HUDEP-2 (cell line): ENCODE data around the gene TACC2.

ENCODE experiments used
- DNase-seq, 76 experiments: peaks; one replicate each; lab custom pipeline; 2025; ENCODE audit not compliant: unreplicated experiment in 76 of 76; lab: John Stamatoyannopoulos, UW

The TACC2 gene

DNA sequence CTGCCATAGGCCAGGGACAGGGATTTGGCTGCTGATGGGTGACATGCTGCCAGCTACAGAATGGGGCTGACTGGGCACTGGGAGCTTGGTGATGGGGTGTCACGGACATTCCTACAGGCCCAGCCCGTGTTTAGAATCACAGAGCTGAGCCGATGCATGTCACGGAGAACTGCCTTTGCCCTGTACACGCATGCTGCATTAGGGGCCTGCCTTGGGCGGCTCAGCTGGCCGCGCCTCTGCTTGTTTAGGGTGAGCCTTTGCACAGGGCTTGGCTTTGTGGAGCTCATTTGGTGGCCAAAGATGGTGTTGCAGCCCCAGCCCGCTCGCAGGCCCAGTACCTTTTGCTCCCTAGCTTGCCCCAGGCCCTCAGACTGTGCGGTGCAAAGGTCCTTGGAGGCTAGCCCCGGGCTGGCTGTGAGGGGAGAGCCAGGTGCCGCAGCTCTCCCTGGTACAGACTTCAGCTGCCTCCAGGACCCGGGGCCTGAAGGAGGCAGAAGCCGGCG is 173.8 kb downstream of the TACC2 start:
- DNase-seq: no peak

DNA sequence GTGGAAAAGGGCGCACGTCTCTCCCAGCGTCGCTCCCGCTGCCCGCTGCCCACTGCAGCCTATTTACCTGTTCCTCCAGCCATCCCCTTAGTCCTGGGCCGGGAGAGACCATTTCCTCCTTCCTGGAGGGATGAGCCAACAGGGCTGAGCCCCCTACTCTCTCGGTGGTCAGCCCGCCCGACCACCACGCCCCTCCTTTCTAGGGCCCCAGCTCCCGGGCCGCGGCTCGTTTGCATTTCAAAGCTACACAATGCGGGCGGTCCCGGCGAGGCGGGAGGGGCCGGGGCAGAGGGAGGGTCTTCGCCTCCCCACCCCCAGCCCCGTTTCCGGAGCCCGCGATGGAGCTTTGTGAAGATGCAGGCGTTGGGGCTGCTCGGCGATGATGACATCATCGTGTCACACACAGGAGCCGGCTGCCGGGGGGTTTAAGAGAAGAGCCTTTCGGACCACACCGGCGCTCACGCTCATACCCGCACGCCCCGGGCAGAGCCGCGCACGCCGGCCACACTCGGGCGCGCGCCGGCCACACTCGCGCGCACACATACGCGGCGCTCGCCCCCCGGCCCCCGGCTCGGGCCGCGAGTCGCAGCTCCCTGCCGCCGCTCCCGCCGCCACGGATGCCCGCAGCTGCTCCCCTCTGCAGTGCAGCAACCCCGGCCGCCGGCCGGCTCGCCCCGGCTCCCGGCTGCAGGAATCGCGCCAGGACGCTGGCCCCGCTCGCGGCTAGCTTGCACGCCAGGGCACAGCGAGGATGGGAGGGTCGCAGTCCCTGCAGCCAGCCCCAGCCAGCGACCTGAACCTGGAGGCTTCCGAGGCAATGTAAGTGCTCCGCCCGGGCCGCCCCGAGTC is 174.4 kb downstream of the TACC2 start:
- no peak for DNase-seq

DNA sequence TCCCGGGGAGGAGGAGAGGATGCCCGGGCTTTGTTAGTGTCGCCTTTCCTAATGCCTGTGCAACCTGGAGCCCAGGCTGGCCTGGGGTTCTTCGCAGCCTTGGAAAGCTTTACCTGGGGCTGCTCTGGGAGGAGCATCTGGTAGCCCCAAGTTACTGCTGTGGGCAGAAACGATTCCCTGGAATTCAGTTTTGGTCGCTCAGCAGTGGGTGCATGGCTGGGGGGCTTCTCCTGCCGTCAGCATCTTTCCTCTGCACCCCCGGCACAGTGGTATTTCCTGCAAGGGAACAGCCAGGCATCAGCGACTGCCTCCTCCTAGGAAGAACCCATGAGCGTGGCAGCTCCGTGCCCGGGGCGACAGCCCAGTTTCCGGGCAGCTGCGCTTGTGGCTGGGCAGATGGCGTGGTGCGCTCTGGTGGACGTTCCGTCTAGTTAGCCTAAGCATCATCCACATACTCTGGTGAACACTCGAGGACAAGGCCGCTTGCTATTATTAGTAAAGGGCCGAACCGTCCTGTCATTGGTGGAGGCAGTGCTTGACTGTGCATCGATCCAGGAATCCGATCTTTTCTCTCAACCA is 175.1 kb downstream of the TACC2 start:
- no peak for DNase-seq

DNA sequence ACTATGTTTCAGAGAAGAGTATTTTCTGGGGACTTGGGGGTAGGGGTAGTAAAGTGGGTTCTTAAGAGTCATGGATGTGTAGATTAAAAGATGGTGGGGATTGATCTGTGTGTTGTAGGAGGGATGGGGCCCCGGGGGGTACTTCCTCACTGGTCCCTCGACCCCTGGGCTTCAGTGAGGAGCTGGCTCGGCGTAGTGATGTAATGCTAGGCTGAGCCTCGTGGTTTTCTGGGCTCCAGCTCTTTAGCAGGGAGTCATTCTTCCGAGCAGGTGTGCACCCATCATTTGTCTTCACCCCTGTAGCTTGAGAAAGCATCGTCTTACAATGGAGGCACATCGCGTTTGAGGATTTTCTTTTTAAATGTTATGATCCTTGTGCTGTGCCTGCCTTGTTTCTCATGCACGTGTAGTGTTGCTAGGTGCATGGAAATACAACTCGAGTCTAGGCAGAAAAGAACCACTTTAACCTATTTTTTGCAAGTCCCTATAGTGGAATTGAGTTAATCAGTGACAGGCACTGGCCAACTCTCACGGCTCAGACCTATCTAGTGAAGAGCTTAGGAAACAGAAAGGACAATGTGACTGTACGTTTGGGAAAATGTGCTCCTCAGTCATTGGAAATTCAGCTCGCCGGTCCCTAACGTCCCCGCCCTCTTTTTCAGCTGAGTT is 176.0 kb downstream of the TACC2 start:
- no peak for DNase-seq

DNA sequence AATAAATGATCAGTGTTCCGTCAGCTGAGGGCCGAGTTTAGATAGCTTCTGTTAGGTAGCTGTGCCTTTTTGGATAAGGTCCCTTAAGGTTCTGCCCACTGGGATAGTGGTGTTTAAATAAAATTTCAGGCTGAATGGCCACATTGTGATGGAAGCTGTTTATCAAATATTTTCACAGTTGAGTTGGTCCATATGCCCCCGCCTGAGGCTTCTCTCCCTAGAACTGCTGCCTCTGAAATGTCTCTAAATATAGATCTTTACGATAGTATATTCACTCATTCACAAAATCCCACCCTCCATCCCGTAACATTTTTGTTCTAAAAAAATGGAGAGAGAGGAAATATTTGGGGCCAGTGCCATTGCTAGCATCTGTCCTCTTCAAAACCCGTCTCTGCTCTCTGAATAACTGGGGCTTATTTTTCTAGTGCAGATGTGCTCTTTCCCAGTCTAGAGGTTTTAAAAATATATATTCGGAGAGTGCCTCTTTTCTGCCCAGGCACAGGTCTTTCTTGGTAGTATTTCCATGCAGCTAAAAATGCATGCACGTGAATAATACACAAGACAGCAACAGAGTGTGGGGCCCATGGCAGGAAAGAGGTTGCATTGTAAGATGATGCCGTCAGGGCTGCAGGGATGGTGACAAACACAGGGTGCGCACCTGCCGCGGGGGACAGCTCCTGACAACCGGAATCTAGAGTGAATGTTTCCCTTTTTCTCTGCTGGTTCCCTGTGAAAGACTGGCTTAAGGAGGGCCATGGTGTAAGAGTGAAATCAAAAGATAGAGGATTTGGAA is 176.7 kb downstream of the TACC2 start:
- no peak for DNase-seq

DNA sequence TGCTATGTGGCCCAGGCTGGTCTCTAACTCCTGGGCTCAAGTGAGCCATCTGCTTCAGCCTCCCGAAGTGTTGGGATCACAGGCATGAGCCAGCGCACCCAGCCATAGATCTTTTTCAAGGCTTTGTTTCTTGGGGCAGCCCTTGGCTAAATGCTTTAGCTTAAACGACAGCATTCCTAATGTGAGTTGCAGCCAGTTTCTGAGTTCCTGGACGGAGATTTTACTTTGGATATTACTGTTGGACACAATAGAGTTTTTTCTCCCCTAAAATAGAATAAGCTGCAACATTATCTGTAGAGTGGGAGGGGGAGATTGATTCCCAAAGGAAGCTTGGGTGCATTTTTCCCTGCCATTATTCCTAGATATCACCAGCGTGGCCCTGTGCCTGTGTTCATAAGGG is 179.1 kb downstream of the TACC2 start:
- no peak for DNase-seq

DNA sequence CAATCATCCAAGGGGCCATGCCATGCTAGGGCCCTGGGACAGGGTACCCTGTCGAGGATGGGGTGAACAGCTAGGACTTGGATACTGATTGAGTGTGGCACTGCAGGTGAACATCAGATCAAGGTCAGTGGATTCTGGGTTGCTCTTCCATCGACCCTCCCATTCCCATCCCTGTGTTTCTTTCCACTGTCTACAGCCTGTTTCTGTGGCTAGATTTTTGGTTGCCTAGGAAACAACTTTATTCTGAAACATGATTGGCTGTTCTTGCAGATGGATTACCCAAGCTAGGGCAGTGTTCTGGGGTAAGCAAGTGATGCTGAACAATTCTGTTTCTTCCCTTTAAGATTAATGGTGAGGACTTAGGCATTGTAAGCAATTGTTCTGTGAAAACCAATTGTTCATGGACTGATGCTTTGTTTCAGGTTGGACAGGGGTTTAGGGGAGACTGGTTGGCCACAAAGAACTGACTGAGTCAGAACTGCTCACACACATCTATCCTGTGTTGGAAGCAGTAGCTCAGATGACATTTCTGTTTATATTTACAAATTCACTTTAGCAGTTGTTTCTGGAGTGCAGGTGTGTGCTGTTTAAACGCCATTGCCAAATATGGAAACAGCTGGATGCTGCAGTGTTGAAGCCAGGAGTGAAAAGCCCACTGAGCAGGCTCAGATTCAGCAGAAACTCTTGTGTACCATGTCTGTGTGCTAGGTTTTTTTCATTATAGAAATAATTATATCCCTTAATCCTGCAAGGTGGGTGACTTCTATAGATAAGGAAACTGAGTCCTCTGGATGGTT is 179.8 kb downstream of the TACC2 start:
- DNase-seq: no peak

DNA sequence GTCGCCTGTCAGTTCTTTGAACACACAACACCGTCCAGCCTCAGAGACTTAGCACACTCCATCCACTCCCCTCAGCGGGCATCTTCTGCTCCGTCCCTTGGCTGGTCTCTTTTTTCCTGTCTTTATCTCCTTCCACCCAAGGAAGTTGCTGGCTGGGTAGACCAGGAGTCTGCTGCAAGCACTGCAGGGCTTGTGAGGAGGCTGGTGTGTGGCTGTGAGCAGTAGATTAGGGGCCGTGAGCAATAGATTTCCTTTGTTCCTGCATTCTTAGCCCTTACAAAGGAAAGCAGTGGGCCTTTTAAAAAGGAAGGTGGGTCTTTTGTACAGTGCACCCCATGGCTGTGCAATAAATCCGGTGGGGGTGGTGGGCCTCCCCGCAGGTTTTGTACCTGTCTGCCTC is 181.8 kb downstream of the TACC2 start:
- DNase-seq: no peak

DNA sequence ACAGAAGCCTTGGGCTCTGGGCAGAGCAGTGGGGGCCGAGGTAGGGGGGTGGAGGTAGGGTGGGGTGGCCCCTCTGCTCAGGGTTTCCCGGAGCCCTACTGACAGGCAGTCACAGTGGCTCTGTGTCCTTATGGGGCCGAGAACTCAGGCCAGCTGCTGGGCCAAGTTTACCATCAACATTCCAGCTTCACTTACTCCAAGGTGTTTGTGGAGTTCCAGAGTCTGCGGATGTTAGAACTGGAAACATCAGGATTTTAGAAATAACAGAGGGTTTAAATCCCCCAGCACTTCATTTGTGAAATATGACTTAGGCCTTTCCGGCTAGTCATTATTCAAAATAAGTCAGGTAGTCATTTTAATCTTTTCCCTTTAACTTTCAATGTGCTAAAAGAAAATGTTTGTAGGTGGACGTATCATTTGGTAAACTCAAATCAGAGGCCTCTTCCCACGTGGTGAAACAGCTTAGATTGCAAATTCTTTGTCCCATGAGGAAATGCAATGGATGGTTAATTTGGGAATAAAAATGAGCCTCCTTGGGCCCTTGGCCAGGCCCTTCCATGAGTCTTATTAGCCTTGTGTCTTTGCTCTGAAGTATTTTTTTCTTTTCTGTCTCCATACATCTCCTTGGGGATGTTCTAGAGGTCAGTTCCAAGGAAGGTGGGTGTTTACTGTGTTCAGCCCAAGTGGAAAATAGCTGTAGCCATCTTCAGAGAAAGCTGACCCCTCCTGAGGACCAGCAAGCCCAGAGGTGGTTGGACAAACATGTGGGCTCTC is 182.5 kb downstream of the TACC2 start:
- no peak for DNase-seq

DNA sequence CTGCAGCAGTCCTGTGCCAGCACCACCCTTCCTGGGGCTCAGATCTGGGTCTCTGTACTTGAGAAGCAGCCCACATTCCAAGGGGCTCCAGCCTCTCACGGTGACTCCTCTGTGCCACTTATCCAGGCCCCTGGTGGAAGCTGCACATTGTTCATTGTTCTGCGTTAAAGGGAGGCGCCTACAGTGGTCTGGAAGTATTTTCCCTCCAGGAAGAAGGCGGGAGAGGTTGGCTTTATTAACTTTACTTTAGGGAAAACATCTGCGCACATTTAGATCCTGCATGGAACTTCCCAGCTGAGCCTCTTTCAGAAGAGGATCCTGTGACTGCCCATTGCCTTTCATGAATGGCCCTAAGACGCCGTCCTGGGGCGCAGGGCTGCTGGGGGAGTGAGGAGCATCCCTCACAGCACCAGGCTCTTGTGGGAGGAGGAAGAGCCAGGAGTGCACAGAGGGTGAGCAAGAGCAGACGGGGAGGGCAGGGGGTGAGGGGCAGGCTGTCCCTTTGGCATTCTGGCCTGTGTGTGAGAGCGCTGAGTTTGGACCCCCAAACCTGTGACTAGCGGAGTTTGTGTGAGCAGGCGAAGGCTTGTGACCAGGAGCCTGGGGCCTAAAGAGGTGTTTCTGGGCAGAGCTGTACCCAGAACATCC is 183.5 kb downstream of the TACC2 start:
- DNase-seq: no peak

DNA sequence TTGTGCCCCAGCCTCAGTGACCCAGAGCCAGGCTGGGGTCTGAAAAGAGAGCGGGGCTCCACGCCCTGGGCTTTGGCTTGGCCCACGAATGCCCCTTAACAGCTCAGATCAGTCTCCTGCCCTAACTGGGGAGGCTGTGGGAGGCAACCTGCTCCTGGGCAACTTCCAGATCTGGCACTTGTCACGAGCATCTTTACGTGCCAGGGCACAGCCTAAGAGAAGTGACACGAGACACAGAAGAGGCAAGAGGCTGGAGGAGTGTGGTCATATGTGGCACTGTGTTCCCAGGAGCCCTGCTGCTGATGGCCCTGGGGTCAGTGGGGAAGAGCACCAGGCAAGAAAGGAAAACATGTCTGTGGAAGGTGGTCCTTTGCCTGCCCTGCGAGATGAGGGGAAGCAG is 184.4 kb downstream of the TACC2 start:
- no peak for DNase-seq

DNA sequence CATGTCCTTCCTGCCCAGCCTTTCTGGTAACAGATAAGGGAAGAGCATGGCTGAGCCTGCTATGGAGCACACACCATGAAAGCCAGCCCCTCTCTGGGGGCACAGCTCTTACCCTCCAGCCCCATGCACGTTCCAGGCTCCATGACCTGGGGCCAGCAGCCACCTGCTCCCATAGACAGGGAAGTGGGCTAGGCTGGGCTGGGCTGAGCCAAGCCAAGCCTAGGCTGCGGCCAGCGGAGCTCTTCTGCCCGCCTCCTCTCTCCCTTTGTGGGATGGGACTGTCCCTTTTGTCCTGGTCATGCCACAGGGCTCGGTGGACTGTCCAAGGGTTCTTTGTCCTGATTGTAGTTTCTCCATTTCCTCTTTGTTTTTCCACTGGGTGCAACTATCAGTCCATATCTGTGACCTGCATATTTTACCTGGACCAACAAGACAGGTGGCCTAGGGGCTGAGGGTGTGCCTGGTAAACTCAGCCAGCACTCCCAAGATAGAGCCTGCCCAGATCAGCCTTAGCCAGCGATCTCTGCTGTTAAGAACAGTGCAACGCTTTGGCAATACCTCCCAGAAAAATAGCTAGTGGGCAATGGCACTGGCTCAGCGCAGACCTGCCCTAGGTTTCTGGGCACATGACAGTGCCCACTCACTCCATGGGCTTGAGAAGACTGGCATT is 184.9 kb downstream of the TACC2 start:
- no peak for DNase-seq

DNA sequence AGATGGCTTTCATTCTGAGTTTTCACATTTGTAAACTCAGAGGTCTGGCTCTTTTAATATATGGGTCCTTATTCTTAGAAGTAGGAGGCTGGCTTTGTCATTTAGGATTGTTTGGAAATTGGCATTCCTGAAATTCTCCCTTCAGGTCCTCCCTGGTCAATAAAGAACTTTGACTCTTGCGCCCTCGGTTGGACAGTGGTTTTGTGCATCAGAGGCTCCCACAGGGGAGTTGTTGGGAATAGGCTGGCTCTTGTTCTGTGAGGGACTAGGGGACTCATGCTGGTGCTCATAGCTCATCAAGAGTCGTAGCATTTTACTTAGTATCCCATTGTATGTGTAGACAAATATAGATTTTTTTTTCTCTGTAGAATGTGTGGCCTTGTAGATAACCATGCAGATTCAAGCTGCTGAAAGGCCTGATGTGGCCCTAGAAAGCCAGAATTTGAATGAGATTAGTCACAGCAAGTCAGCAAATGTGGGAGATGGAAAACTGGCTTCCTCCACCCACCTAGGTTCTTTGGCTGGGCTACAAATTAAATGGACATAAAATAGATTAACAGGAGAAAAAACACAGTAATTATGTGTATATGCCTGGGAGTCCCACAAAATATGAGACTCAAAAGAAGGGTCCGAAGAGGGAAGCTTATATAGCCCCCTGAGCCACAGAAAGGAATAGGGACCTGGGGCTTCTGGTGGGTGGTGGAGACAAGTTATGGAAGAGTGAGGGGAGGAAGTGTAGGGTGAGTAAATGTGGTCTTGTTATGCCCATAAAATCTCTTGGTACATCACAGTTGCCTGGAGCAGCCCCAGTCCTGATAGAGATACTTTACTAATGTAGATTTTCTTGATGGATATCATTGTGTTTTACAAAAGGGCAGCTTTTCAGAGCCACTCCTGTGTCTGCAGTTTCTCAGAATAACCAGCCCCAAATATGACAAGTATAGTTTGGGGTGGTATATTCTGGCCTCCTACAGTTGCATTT is 187.6 kb downstream of the TACC2 start:
- DNase-seq: peak in 3 of 76 experiments; percentile 1 to 17 (median 15)

DNA sequence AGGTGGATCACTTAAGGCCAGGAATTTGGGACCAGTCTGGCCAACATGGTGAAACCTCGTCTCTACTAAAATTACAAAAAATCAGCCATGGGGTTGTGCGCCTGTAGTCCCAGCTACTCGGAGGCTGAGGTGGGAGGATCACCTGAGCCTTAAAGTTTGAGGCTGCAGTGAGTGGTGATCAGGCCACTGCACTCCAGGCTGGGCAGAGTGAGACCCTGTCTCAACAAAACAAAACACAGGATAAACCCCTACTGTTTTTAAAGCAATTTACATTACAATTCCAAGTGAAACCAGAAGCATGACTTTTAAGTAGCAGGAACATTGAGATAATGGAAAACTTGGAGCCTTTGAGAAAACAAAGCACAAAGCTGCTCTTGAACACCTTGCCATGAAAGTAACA is 189.7 kb downstream of the TACC2 start:
- no peak for DNase-seq

DNA sequence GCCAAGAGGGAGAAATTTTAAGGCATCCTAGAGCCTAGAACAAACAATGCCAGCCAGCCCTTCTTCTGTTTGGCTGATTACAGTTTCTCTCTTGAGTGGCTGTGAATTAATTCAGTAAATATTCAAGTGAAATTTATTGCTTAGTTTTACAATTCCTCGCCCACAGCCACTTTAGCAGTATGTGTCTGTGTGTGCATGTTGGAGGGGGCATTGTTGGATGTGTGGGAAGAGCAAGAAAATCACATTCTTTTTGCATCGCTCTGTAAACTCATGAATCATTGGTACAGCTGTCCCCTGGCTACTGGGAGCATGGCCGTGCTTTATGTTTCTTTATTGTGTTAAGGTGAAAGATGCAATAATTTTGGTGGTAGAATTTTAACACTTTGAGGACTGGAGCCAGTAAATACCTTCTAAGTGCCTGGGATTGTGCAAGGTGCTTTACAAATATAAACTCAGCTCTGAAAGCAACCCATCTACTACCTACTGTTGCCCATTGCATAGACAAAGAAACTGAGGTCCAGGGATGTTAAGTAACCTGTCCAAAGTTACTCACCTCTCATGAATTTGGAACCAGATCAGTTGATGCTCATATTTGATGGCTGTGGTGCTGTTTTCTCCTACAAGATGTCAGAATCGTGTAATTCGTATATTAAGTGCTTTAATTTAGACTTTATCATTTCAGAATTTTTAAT is 192.2 kb downstream of the TACC2 start:
- no peak for DNase-seq

DNA sequence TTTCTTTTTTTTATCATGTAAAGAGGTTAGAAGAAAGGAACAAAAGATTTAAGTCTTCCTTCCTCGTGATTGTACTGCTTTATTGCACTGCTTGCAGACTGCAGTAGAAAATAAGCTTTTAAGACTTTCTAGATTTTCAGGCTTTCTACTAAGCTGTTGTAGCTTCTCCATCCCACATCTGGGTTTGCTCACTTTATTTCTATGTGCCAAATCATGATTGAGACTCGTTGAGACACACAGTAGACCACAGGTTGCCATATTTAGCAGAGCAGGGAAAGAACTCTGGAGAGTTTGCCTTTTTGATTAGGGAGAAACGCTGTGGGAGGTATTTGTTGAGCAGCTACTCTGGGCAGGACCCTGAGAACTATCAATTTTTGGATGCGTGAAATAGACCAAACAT is 192.9 kb downstream of the TACC2 start:
- DNase-seq: no peak

DNA sequence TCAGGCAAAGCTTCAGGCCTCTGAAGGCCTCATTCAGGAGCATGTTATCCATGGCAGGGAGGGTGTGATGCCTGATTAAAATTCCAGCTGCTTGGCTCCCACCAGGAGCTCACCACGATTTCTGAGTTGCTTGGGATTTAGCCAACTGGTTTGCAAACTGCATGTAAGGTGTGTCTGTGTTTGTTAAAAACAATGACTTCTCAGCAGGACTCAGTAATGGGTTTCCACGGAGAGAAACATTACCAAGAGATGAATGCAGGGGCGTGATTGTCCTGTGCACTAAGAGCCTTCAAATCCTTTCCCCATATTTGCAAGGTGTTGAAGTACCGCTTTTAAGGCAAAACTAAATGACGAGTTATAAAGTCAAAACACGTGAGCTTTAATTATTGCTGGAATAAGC is 193.3 kb downstream of the TACC2 start:
- no peak for DNase-seq
